ENCODE results near the gene PDE4A.

DNA sequence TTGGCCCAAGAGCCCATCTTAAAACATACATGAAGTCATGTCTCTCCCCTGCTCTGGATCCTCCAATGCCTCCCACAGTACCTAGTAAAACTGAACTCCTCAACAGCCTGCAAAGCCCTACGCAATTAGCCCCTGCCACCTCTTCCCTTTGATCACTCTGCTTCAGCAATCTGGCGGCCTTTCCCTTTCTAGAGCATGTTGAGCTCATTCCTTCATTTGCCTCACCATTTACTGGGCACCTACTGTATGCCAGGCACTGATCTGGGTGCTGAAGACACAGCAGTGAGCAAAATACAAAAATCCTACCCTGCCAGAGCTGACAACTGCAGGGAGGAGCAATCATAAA lies 79.9 kb downstream of the PDE4A start:
- TF ChIP-seq, protein P1, sequence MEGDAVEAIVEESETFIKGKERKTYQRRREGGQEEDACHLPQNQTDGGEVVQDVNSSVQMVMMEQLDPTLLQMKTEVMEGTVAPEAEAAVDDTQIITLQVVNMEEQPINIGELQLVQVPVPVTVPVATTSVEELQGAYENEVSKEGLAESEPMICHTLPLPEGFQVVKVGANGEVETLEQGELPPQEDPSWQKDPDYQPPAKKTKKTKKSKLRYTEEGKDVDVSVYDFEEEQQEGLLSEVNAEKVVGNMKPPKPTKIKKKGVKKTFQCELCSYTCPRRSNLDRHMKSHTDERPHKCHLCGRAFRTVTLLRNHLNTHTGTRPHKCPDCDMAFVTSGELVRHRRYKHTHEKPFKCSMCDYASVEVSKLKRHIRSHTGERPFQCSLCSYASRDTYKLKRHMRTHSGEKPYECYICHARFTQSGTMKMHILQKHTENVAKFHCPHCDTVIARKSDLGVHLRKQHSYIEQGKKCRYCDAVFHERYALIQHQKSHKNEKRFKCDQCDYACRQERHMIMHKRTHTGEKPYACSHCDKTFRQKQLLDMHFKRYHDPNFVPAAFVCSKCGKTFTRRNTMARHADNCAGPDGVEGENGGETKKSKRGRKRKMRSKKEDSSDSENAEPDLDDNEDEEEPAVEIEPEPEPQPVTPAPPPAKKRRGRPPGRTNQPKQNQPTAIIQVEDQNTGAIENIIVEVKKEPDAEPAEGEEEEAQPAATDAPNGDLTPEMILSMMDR (conservative IDR thresholded peaks at IDR 0.05; ENCODE audit: low read depth in 2 of 2): no peak
- no peak for TF ChIP-seq POLR2AphosphoS5 (IDR thresholded peaks at IDR 0.05; ENCODE audit: low read depth)
- no peak for TF ChIP-seq EZH2 (IDR thresholded peaks at IDR 0.05; ENCODE audit: low read depth, unreplicated experiment)
- TF ChIP-seq EZH2phosphoT487 (IDR thresholded peaks at IDR 0.05; ENCODE audit: unreplicated experiment): no peak
- no peak for TF ChIP-seq CREB1 (CRISPR knock-in tag; IDR thresholded peaks at IDR 0.05; ENCODE audit: low read depth)

Data from GM23338 (cell line).